HG02870 (cell line): ENCODE measurements around the gene SAMD4A.

Source experiments
- ATAC-seq: cut with Tn5 transposase; IDR thresholded peaks from one replicate; pipeline ENCODE4 v1.9.1; 2021; ENCODE audit warnings: mild to moderate bottlenecking, moderate library complexity; ENCODE audit not compliant: unreplicated experiment

SAMD4A gene

GRCh38 chr14:54698966-54699530, 132.1 kb downstream of the SAMD4A start:
- ATAC-seq: no peak

GRCh38 chr14:54699735-54700134, 132.8 kb downstream of the SAMD4A start:
- ATAC-seq: no peak

GRCh38 chr14:54700717-54701116, 133.8 kb downstream of the SAMD4A start:
- ATAC-seq: no peak

GRCh38 chr14:54702014-54702491, 135.1 kb downstream of the SAMD4A start:
- no peak for ATAC-seq

GRCh38 chr14:54702492-54702891, 135.6 kb downstream of the SAMD4A start:
- no peak for ATAC-seq

- no peak for ATAC-seq
Observed at GRCh38 chr14:54703082-54703481, 136.2 kb downstream of the SAMD4A start.

GRCh38 chr14:54703724-54704123, 136.8 kb downstream of the SAMD4A start:
- no peak for ATAC-seq

- ATAC-seq: no peak
Observed at GRCh38 chr14:54704768-54705167, 137.8 kb downstream of the SAMD4A start.

GRCh38 chr14:54706769-54707168, 139.8 kb downstream of the SAMD4A start:
- no peak for ATAC-seq

- no peak for ATAC-seq
Observed at GRCh38 chr14:54708161-54708560, 141.2 kb downstream of the SAMD4A start.

GRCh38 chr14:54708982-54709381, 142.1 kb downstream of the SAMD4A start:
- no peak for ATAC-seq

- ATAC-seq: peak; percentile 92
Observed at GRCh38 chr14:54709444-54709843, 142.5 kb downstream of the SAMD4A start.

GRCh38 chr14:54709867-54710266, 142.9 kb downstream of the SAMD4A start:
- no peak for ATAC-seq

- no peak for ATAC-seq
Observed at GRCh38 chr14:54711312-54711711, 144.4 kb downstream of the SAMD4A start.

- ATAC-seq: no peak
Observed at GRCh38 chr14:54711812-54712464, 145.0 kb downstream of the SAMD4A start.

- ATAC-seq: no peak
Observed at GRCh38 chr14:54712465-54713200, 145.7 kb downstream of the SAMD4A start.

GRCh38 chr14:54713379-54713778, 146.5 kb downstream of the SAMD4A start:
- ATAC-seq: no peak

- no peak for ATAC-seq
Observed at GRCh38 chr14:54715239-54715638, 148.3 kb downstream of the SAMD4A start.

GRCh38 chr14:54715811-54716210, 148.9 kb downstream of the SAMD4A start:
- ATAC-seq: no peak

- no peak for ATAC-seq
Observed at GRCh38 chr14:54716862-54717261, 149.9 kb downstream of the SAMD4A start.

GRCh38 chr14:54718046-54718445, 151.1 kb downstream of the SAMD4A start:
- ATAC-seq: no peak

GRCh38 chr14:54719406-54719805, 152.5 kb downstream of the SAMD4A start:
- ATAC-seq: no peak
